Testis (tissue), 2 donors: Measurements from ENCODE around the gene XPNPEP1.

Source experiments
- CTCF ChIP-seq, 3 experiments: fragments of 450-650 bp in 2 of 3; fragments of 200-600 bp in 1 of 3; sonication (generic) in 1 of 3; IDR thresholded peaks; one replicate each; pipeline ENCODE4 v1.5.1; 2016 to 2019; ENCODE audit warnings: antibody characterized with exemption in 3 of 3, mild to moderate bottlenecking in 2 of 3, moderate library complexity in 1 of 3
- POLR2A ChIP-seq: fragments of 450-650 bp; IDR thresholded peaks from one replicate; pipeline ENCODE4 v1.6.1; 2017; ENCODE audit warnings: antibody characterized with exemption, mild to moderate bottlenecking, moderate library complexity

- TF ChIP-seq POLR2A (no peak), CTCF (IDR thresholded peaks at IDR 0.05) (no peak)
Observed at GRCh38 chr10:109940553-109940952, 17.2 kb upstream of the XPNPEP1 start.
